ENCODE measurements around the gene CTNNA3. TPM values are rescaled to one million over a fixed set of nuclear protein-coding genes. Genes with fewer than 3 reads are reported as not detected.

Gene CTNNA3
- total and polyA plus RNA-seq, 4 donors, result under 0.01 to 39.8 (median 0.09) TPM

- Histone ChIP-seq H3K27ac (ENCODE audit: low read depth in 1 of 2, low read length in 1 of 2) (no peak overlapping the region), H3K9ac (ENCODE audit: insufficient read depth in 1 of 2, low read length in 2 of 2) (no peak overlapping the region), H3K4me3 (no peak overlapping the region), H3K36me3 (ENCODE audit: control insufficient read depth in 4 of 4, insufficient read depth in 4 of 4, low read length in 4 of 4) (no peaks in the 10 kb centered on the region), H3K27me3 (ENCODE audit: control insufficient read depth in 3 of 3, insufficient read depth in 3 of 3, low read length in 2 of 3) (no peaks in the 10 kb centered on the region), H3K9me3 (ENCODE audit: control insufficient read depth in 4 of 4, insufficient read depth in 3 of 4, low read length in 3 of 4) (no peaks in the 10 kb centered on the region), H3K4me1 (ENCODE audit: control insufficient read depth in 5 of 5, insufficient read depth in 5 of 5, low read length in 5 of 5) (peaks cover 0 to 23% (median 0%) of the 10 kb centered on the region in 5 donors)
- ATAC-seq (ENCODE audit: insufficient read depth, low FRiP score) (no peak), DNase-seq (peak in 1 of 3 donors; percentile 34)
- TF ChIP-seq CTCF (IDR thresholded peaks at IDR 0.05; ENCODE audit: control extremely low read depth, extremely low read depth), result no peak
Observed at GRCh38 chr10:65940105-65940504, 1755.9 kb downstream of the CTNNA3 start.

- 63 to 69% methylated on average over 5 of the region's 5 CpGs for WGBS, 2 donors
- no peak overlapping the region for H3K9ac ChIP-seq (ENCODE audit: insufficient read depth in 1 of 2, low read length in 2 of 2)
- no peak for TF ChIP-seq CTCF (IDR thresholded peaks at IDR 0.05; ENCODE audit: control extremely low read depth, extremely low read depth)
- no peak overlapping the region for H3K27ac ChIP-seq (ENCODE audit: low read depth in 1 of 2, low read length in 1 of 2)
- H3K4me3 ChIP-seq, result no peak overlapping the region
- H3K4me1 ChIP-seq (ENCODE audit: control insufficient read depth in 5 of 5, insufficient read depth in 5 of 5, low read length in 5 of 5), result peaks cover 0 to 9% (median 0%) of the 10 kb centered on the region in 5 donors
- no peaks in the 10 kb centered on the region for H3K27me3 ChIP-seq (ENCODE audit: control insufficient read depth in 3 of 3, insufficient read depth in 3 of 3, low read length in 2 of 3)
- no peak for ATAC-seq (ENCODE audit: insufficient read depth, low FRiP score)
- H3K36me3 ChIP-seq (ENCODE audit: control insufficient read depth in 4 of 4, insufficient read depth in 4 of 4, low read length in 4 of 4), result no peaks in the 10 kb centered on the region
- no peaks in the 10 kb centered on the region for H3K9me3 ChIP-seq (ENCODE audit: control insufficient read depth in 4 of 4, insufficient read depth in 3 of 4, low read length in 3 of 4)
- DNase-seq, result peak; percentile 24 to 59 (median 49)
Observed at GRCh38 chr10:65931291-65932070, 1764.5 kb downstream of the CTNNA3 start.

- Histone ChIP-seq H3K36me3 (ENCODE audit: control insufficient read depth in 4 of 4, insufficient read depth in 4 of 4, low read length in 4 of 4) (no peaks in the 10 kb centered on the region), H3K9me3 (ENCODE audit: control insufficient read depth in 4 of 4, insufficient read depth in 3 of 4, low read length in 3 of 4) (no peaks in the 10 kb centered on the region), H3K4me1 (ENCODE audit: control insufficient read depth in 5 of 5, insufficient read depth in 5 of 5, low read length in 5 of 5) (peaks cover 0 to 5% (median 0%) of the 10 kb centered on the region in 5 donors), H3K4me3 (no peak overlapping the region), H3K27ac (ENCODE audit: low read depth in 1 of 2, low read length in 1 of 2) (no peak overlapping the region), H3K27me3 (ENCODE audit: control insufficient read depth in 3 of 3, insufficient read depth in 3 of 3, low read length in 2 of 3) (no peaks in the 10 kb centered on the region), H3K9ac (ENCODE audit: insufficient read depth in 1 of 2, low read length in 2 of 2) (no peak overlapping the region)
- no peak for TF ChIP-seq CTCF (IDR thresholded peaks at IDR 0.05; ENCODE audit: control extremely low read depth, extremely low read depth)
- DNase-seq (peak in 1 of 3 donors; percentile 3), ATAC-seq (ENCODE audit: insufficient read depth, low FRiP score) (no peak)
- WGBS, 2 donors, result 8 to 17% methylated on average over 1 of the region's 1 CpG
Observed at GRCh38 chr10:65911151-65911835, 1784.7 kb downstream of the CTNNA3 start.
